Measurements from ENCODE around the gene TEAD3.
A peak's percentile ranks its signal among the peaks of the same experiment; 100 is the strongest.

Gene TEAD3

DNA sequence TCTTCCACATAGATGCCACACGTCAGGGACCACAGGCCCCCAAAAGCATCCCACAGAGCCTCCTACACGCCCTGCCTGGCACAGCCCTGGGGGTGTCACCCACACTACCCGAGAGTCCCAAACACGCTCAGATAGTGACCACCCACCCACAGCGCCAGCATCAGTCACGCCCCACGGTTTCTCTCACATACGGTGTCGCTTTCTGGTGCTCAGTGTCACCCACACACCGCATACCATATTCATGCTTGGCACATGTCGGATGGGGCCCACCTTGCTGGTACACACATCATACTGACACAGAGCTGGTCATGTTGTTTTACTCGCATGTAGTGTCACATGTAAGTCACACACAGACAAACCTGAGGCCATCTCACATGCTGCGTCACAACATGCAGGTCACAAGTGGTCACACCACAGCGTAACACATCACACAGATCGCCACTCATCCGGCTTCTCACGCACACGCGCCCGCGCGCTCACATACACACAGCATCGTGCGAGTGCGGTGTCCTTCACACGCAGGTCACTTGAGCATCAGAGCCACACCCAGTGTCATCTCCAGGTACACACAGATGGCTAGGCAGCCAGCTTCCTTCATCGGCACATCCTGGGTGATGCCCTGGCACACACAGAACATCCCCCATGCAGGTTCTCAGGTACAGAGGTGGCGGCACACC is 3.4 kb downstream of the TEAD3 start:
- H3K27ac ChIP-seq: peak overlapping the region; percentile 34
- no peak for DNase-seq (ENCODE audit: low read depth, low spot score)

DNA sequence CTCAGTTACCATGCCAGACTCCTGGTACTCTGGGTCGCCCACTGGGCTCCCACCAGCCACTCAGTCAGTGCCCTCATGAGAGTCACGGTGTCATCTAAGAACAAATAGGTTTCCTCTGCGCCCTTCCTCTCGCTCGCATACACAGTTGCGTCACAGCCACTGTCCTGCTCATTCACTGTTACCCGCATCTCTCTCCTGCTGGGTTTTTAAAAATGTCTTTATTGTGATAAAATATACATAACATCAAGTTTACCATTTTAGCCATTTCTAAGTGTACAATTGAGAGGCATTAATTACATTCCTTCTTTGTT is 4.0 kb downstream of the TEAD3 start:
- H3K27ac ChIP-seq: no peak overlapping the region
- no peak for DNase-seq (ENCODE audit: low read depth, low spot score)

DNA sequence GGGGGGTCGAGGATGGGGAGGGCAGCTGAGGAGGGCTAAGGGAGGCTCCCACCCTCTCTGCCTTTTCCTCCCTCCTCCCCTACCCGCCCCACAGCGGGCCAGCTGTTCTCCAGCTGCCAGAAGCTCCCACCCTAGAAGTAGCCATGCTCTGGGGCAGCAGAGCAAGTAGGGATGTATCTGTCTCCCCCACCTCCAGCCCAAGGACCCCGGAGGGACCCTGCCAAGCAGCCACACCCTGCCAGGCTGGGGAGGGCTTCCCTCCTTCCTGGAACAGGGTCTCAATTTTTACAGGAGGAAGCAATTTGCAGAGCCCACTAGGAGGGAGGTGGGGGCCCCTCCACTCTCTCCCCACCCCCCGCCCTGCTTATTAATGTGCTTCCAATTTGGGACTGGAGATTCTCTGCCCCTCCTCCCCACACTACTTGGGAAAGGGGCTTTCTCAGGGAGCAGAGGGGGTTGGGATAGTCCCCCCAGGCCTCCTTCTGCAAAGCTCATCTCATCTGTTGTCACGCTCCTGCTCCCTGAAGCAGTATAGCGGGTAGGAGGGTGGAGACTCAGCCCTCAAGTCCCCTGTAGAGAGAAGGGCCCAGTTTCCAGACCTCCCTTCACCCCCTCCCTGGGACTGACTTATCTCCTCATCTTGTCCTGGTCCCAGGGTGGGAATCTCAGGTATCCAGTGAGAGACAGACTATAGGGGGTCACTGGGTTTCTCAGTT is 4.5 kb downstream of the TEAD3 start:
- DNase-seq (ENCODE audit: low read depth, low spot score): no peak
- no peak overlapping the region for H3K27ac ChIP-seq

DNA sequence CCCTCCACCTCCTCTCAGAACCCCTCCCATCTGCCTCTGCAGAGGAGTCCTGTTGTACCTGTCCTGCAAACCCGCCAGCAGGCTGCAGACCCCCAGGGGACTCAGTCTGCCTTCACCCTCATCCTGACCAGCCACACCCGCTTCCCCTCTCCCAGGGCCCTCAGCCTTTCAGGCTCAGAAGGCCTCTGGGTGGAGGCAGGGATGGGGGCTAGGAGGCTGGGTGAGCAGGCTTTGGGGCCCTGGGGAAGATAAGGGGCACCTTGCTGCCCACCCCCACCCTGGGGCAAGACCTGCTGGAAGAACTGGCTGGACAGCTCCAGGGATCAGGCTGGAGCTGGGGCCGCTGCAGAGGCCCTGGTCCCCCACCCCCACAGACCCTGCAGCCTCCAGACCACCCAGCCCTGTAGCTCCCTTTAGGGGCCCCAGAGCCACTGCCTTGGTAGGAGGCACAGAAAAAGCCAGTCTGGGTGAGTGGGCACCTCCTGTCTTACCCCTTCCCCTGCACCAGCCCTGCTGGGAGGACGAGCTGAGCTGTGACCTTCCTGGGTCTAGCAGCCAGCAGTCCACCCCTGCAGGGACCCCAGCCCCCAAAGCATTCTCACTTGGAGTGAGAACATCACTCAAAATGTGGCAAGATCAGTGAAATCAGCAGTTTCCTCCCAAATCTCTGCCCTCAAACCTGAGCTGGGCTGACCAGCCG is 5.2 kb downstream of the TEAD3 start:
- no peak overlapping the region for H3K27ac ChIP-seq
- DNase-seq (ENCODE audit: low read depth, low spot score): no peak

DNA sequence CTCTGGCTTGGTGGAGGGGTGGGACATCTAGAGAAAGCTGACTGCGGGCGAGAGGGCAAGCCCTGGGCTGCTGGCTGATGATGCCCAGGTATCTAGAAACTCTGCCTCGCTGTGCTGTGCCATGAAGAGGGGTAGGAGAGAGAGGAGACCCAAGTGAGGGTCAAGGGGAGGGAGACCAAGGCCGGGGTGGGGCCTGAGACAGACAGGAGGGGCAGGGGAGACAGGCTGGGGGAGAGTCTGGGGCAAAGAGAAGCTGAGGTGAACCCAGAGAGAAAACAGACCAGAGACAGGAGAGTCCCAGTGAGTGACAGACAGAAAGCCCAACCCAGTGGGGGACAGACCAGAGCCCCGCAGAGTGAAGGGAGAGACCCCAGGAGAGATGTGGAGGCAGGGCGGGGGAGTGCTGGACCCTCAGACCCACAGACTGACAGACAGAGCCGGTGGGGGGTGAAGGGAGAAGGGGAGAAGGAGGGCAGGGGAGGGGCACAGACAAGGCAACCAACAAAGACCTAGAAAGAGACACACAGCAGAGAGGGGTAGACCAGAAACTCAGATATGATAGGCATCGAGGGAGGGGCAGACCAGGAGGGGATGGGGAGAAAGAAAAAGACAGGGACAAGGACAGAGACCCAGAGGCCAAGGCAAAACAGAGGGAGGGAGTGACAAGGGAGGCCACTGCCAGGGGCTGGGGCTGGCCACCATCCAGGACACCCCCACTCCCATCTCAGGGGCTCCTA is 5.9 kb downstream of the TEAD3 start:
- DNase-seq (ENCODE audit: low read depth, low spot score): no peak
- H3K27ac ChIP-seq: peak overlapping the region; percentile 98

DNA sequence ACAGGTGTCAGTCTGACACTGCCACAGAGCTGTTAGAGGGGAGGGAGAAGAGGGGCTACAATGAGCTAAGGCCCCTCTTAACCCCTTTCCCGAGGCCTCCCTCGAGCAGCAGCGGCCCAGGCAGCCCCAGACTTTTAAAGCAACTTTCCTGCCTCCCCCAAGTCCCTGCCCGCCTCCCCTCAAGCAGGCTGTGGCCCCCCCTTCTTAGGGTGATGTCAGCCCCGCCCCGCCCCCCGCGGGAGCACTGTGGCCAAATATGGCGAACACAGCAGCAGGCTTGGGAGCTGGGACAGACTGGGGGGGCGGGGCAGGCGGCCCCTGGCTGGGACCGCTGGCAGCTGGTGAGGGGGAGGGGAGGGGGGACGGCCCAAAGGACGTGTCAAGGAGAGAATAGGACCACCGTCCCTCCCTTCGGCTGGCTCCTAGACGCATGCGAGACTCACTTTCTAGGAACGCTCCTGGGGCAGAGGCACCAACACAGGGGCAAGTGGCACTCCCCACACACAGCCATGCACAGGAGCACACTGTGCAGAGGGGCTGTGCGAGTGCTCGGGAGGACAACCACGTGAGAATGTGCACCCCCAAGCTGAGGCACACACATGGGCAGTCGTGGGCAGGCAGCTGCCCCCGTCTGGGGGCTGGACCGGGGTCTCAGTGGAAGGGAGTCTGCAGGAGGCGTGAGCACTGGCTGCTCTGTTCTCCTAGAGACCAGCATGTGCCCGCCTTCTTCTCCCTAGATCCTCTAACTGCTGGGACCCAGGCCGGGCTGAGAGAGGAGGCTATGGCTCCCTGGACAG is 6.7 kb downstream of the TEAD3 start:
- DNase-seq (ENCODE audit: low read depth, low spot score): no peak
- peak overlapping the region; percentile 98 for H3K27ac ChIP-seq

DNA sequence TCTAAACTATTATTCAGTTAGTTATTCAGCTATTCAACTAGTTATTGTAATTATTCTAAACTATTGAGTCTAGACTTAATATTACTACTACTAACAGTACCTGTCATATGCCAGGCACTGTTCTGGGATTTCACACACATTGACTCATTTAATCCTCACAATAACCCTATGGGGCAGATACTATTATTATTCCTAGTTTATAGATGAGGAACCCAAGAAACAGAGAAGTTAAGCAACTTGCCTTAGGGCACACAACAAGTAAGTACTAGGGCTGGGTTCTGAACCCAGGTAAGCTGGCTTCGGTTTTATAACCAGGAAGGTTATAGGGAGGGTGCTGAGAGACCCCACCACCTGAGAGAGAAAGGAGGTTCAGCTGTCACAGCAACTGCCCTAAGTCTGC is 7.8 kb downstream of the TEAD3 start:
- no peak for DNase-seq (ENCODE audit: low read depth, low spot score)
- peak overlapping the region; percentile 98 for H3K27ac ChIP-seq

DNA sequence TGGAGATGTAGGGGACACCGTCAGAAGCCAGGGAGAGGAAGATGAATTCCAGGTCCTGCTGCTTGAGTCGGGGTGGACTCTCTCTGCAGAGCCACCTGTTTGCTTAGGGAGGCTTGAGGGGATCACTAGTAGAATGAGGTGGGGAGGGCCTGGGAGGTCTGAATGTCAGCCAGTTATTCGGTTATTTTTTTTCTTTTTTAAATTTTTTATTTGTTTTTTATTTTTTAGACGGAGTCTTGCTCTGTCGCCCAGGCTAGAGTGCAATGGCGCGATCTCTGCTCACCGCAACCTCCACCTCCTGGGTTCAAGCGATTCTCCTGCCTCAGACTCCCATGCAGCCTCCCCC is 8.4 kb downstream of the TEAD3 start:
- peak overlapping the region; percentile 98 for H3K27ac ChIP-seq
- no peak for DNase-seq (ENCODE audit: low read depth, low spot score)

DNA sequence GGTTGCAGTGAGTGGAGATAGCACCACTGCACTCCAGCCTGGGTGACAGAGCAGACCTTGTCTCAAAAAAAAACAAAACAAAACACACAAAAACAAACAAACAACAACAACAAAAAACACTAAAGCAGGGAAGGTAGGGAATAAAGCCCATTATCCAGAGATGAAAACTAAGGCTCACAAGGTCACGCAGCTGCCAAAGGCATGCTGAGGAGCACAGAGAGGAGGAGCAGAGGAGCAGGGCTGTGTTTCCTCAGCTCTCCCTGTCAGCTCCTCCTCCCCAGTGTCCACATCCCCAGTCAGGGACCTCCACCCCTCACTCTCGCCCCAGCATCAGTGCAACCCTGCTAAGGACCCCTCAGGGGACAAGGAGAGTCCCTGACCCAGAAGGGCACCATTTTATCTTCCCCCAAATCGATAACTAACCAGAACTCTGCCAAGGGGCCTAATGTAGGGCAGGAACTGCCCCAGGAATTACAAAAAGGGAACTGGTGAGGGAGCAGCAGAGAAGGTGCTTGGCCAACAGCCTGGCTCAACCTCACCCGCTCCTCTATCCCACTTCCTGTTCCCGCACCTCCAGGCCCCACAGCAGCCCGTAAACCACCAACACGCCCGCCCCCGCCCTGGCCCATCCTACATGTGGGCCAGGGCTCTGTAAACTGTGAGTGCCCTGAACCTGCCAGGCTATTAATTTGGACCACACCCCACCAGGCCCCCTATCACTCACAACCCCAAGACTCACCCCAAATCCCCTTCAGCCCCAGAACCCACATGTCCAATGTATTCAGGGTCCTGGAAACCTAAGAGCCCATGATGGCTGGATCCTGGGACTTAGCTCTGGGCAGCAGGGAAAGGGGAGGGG is 9.0 kb downstream of the TEAD3 start:
- H3K27ac ChIP-seq: peak overlapping the region; percentile 98
- no peak for DNase-seq (ENCODE audit: low read depth, low spot score)

DNA sequence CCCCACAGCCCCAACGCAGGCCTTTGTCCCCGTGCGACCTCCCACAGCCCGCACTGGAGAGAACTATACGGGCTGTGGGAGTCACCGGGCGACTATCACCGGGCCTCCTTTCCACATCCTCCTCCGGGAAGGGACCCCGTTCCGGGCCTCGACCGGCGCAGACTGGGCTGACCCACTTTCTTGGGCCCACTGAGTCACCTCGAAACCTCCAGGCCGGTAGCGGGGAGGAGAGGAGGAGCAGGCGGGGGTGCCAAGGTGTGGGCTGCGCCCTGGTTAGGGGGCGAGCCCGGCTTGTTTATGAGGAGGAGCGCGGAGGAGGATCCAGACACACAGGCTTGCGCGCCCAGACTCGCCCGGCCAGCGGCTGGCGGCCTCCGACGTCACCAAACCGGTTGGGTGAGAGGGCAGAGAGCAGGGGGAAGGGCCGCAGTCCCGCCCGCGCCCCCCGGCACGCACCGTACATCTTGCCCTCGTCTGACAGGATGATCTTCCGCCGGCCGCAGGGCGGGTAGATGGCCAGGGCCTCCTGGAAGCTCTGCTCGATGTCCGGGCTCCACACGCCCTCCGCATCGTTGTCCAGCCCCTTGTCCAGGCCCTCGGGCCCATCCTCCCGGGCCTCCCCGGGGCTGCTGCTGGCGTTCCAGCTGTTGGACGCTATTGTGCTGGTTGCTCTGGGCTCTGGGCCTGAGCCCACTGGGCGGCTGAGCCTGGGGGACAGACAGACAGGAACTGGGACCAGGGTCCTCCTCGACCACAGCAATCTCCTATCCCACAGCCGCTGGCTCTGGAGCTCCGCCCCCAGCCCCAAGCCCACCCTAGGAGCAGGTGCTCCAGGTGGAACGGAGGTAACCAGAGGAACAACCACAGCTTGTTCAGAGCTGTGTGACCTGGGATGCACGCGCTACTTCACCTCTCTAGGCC is 10.6 kb downstream of the TEAD3 start:
- peak overlapping the region; percentile 98 for H3K27ac ChIP-seq
- peak; percentile 93 for DNase-seq (ENCODE audit: low read depth, low spot score)

DNA sequence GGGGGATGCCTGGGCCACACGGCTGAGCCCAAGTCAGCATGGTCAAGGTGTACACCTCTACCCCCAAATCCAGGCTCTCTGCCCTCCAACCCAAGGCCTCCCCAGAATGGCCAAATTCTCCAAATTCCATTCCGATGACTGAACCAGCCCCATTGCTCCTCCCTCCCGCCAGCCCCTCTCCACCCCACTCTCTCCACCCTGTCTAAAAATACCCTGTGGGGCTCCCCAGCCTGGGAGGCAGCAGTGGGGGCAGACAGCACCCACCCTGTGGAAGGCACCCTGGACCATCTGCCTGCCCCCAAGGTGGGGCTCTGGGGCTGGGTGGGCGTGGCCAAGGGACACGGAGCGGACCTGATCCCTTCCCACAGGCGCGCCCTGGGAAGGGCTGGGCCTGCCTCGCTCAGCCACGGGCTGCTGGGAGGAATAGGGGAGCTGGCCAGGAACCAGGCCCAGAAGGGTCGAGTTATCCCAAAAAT is 11.4 kb downstream of the TEAD3 start:
- peak overlapping the region; percentile 98 for H3K27ac ChIP-seq
- DNase-seq (ENCODE audit: low read depth, low spot score): no peak

DNA sequence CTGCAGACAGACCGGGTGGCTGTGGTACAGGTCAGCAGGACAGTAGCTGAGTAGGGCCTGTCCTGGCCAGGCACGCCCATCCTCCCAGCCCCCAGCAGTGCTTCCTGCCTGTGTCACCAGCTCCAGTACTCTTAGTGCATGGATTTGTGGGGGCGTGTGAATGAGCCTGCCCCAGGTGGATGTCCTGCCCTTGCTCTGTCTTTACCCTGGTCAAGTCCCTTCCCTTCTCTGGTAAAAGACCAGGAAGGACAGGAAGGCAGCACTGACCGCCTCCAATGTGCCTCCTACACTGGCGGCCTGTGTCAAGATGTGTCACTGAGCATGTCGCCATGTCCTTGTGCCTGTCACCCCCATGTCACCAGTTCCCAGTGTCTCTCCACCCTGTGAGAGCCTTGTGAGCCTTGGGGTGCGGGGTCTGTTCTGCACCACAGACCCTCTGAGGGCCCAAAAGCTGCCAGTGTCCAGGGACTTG is 11.9 kb downstream of the TEAD3 start:
- peak overlapping the region; percentile 98 for H3K27ac ChIP-seq
- DNase-seq (ENCODE audit: low read depth, low spot score): no peak

DNA sequence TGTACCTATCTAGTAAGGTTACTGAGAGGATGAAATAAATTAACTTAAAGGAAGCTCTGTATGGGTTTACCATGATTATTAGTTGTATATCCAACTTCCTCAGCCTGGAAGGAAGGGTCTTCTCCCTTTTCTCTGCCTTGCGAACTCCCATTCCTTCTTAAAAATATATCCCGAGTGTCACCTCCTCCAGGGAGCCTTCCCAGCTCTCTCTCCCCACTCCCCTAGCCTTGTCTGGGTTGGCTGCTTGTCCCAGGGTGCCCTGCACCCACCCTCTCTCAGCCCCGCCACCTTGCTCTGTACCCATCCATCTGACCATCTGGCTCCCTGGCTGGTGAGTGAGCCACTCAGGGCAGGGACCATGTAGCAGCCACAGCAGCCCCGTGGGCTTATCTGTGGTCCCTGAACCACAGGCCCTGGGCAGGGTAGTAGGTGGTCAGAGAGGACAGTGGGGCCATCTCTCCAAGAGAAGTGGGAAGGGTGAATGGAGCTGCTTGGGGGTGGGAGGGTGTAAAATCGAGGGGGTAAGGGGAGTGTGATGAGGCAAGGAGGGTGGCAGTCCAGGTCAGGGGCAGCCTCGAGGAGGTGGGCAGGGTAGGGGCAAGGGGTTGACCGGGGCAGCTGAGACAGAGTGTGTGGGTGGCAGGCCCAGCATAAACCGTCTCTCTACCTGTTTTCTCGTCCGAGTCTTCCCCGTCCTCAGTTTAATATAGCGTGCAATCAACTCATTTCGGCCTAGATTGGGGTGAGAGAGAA is 12.8 kb downstream of the TEAD3 start:
- peak overlapping the region; percentile 98 for H3K27ac ChIP-seq
- no peak for DNase-seq (ENCODE audit: low read depth, low spot score)

DNA sequence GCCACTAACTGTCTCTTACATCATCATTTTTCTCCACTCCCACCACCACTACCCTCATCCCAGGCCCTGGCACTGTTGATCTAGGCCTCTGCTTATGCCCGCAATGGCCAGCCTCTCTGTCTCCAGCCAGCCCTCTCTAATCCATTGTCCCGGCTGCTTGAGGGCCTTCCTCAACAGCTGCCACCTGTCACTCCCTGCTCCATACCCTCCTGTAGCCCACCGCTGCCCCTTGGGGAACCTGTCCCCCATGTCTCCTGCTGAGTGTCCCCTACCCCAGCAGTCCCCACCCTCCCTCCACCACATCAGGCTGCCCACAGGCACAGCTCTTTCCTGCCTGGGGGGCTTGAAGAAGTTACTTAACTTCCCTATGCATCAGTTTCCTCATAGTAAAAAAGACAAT is 13.4 kb downstream of the TEAD3 start:
- peak overlapping the region; percentile 98 for H3K27ac ChIP-seq

DNA sequence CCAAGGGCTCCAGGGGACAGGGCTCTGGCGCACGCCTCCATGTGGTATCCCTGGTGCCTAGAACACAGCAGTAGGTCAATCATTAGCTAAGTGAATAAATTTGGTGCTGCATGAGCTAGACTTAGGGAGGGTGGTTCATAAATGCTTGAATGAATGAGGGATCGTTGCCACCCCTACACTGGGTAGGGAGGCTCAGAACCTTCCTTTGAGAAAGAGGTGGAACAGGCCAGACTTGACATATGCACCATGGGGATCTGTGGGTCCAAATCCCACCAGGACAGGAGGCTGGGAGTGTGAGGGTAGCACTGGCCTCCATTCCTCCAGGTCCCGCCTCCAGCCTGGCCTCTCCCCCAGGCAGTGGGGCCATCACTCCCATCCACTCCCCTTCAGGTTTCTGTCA is 13.8 kb downstream of the TEAD3 start:
- no peak overlapping the region for H3K27ac ChIP-seq

More for the DNA sequence above, 13.4 kb downstream of the TEAD3 start:
- DNase-seq (ENCODE audit: low read depth, low spot score): no peak

DNA sequence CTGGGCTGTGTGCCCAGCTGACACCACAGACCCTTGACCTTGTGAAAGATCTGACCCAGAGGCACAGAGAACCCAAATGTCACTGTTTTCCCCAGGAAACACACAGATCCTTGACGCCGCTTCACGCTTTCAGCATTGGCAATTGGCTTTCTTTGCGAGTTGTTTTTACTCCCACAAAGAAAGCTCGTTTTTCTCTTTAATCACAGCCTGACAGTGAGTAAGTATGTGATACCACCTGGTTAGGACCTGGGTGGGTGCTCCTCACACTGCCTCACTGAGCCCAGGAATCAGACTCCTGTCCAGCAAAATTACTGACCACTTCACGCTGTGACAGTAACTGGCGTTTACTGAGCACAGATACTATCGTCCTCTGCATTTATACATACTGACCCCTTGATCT is 15.7 kb downstream of the TEAD3 start:
- no peak overlapping the region for H3K27ac ChIP-seq
- DNase-seq (ENCODE audit: low read depth, low spot score): no peak

More for the DNA sequence above, 13.8 kb downstream of the TEAD3 start:
- no peak for DNase-seq (ENCODE audit: low read depth, low spot score)

DNA sequence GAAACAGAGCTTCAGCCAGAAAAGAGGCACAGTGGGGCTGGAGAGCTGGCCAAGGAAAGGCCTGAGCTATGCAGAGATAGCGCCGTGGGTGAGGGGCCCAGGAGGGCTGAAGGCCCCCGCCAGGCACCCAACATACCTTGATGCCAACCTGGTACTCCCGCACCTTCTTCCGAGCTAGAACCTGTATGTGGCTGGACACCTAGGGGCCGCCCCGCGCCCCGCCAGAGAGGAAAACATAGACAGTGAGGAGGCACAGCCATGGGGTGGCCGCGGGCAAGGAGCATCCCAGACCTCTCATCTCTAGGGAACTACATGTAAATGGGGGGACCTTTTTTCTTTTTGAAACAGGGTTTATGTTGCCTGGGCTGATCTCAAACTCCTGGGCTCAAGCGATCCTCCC is 16.7 kb downstream of the TEAD3 start:
- DNase-seq (ENCODE audit: low read depth, low spot score): no peak
- no peak overlapping the region for H3K27ac ChIP-seq
